NCI-H82 (cell line): ENCODE data around the gene ATP5PD.
A peak's percentile ranks its signal among the peaks of the same experiment; 100 is the strongest.
"Not testable (repeated sequence)": the region's sequence is repeated elsewhere in the genome, so short reads cannot be mapped to it uniquely, and the experiment has no call there.

ENCODE experiments used
- DNase-seq: peaks from one replicate; lab custom pipeline; 2025; lab: John Stamatoyannopoulos, UW

ATP5PD gene

GRCh38 chr17:75077496-75078283, 30.9 kb upstream of the ATP5PD start:
- DNase-seq, result no peak

DNA sequence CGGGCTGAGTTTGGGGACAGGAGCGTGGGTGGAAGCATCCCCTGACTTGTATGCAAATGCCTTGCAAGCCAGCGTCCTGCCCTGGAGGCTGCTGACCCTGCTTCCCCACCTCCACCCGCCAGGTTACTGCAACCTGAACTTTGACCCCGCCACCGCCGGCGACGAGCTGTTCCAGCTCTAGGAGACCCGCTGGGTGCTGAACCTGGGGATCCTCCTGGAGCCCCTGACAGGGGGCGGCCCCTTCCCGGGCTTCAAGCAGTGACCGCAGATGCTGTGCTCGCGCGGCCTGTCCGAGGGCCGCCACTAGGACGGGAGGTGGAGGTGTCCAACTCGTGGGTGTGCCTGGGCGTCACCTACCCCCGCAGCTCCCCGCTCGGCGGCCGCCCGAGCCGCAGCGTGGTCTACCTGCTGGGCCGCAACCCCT, 30.3 kb upstream of the ATP5PD start:
- DNase-seq, result no peak

DNA sequence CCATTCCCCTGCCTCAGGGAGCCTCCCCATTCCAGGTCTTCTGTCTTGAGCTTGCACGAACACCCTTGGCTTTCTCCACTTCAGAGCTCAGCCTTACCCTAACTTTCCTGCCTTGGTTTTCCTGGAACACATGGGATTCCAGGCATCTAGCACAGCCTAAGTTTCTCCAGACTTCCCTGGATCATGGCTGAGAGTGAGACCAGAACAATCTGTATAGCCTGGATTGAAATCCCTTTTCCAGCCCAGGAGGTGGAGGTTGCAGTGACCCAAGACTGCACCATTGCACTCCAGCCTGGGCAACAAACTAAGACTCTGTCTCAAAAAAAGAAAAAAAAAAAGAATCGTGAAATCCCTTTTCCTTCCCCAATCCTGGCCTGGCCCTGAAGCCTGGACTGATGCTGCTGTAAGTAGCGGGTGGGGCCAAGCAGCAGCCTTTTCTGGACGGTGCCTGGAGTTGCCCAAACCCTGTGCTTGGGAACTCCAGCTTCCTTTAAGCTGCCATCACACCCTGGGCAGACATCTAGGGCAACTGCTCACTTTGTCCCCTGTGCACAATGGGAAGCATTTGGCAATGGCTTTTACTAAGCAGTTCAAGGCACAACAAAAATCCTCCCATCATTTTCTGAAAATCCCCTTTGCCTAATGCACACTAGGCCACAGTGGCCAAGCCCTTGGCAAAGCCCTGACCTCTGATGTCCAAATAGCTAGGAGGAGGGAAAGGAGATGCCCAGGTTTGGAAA, 29.0 kb upstream of the ATP5PD start:
- peak; percentile 47 for DNase-seq

- no peak for DNase-seq
Observed at GRCh38 chr17:75074532-75074931, 27.8 kb upstream of the ATP5PD start.

DNA sequence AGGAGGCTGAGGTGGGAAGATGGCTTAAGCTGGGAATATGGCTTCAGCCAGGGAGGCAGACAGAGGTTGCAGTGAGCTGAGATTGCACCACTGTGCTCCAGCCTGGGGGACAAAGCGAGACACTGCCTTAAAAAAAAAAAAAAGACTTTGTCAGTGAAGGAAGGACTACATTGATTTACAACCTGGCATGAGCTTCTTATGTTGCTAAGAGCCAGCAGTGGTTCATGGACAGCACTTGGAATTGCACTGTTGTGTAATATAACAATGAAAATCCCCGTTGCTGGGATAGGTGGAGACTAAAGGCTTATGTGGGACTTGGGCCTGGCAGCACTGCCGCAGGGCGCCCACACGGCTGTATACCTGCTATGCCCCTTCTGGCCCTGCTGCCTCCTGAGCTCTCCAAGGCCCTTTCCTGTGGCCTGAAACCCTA, 26.9 kb upstream of the ATP5PD start:
- peak; percentile 57 for DNase-seq

DNA sequence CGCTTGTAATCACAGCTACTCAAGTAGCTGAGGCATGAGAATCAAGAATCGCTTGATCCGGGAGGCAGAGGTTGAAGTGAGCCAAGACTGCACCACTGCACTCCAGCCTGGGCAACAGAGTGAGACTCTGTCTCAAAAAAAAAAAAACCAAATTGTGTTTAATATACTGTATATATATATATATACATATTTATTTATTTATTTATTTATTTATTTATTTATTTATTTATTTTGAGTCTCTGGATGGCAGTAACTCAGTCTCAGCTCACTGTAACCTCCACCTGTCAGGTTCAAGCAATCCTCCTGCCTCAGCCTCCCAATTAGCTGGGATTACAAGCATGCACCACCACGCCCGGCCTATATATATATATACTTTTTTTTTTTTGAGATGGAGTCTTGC, 26.1 kb upstream of the ATP5PD start:
- DNase-seq, result not testable (repeated sequence)

DNA sequence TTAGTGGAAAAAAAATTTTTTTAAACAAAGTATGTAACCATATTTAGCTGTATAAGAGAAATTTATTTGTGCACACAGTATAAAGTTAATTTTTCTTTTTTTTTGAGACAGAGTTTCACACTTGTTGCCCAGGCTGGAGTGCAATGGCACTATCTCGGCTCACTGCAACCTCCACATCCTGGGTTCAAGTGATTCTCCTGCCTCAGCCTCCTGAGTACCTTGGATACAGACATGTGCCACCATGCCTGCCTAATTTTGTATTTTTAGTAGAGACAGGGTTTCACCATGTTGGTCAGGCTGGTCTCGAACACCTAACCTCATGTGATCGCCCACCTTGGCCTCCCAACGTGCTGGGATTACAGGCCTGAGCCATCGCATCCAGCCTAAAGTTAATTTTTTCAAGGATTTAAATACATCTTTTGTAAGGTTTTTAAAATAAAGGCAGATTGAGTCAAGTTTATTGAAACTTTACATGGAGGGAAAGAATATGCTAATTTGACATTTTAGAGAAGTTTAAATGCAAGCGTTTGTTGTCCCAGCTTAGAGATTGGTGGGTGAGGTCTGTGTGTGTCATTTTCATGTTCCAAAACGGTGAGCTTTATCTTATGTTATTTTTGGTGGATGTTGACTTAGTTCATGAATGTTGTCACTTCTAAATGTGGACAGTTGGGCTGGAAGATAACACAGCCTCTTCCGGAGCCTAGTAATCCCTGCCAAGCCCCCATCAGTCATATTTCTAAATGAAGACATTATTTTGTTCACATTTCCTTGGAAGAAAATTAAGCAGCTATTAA, 24.9 kb upstream of the ATP5PD start:
- DNase-seq, result not testable (repeated sequence)

- DNase-seq, result peak; percentile 24
Observed at GRCh38 chr17:75069783-75070182, 23.0 kb upstream of the ATP5PD start.

GRCh38 chr17:75068750-75069149, 22.0 kb upstream of the ATP5PD start:
- DNase-seq, result no peak

- no peak for DNase-seq
Observed at GRCh38 chr17:75067856-75068255, 21.1 kb upstream of the ATP5PD start.

- DNase-seq, result no peak
Observed at GRCh38 chr17:75065562-75066151, 18.9 kb upstream of the ATP5PD start.

- no peak for DNase-seq
Observed at GRCh38 chr17:75064867-75065561, 18.2 kb upstream of the ATP5PD start.

GRCh38 chr17:75064460-75064859, 17.7 kb upstream of the ATP5PD start:
- no peak for DNase-seq

DNA sequence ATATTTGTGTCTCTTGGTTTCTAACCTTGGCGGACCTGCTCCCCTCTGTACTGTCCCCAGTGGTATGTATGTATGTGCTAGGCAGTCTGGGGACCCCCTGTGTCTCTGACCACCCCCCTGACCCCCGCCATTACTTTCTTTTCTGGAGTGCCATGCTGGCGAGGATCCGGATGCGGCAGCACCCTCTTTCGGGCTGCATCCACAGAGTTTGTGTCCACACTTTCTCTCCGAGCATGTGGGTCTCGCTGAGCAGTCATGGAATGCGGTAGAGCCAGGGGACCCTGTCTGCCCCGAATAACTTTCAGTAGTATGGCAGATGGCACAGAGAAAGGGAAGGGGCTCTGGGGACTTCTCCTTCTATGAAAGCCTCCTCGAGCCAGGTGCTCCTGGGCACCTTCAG, 17.3 kb upstream of the ATP5PD start:
- DNase-seq, result no peak

- DNase-seq, result no peak
Observed at GRCh38 chr17:75063626-75064025, 16.9 kb upstream of the ATP5PD start.

DNA sequence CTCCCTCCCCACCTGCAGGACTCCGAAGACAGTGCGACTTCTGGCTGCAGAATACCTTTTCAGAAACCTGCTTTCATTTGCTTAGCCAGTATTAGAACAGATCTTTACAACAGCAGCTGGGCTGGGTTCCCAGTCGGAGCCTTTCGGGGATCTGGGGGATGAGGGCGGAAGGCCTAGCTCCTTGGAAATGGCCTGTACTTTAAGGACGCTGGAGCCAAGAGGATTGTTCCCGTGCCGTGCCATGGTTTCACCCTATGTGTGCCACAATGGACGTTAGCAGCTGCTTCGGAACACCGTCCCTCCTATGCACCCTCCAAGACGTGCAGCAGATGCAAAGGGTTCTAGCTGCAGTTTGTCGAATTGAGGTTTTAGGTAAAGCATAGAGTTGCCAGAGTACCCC, 16.4 kb upstream of the ATP5PD start:
- no peak for DNase-seq

DNA sequence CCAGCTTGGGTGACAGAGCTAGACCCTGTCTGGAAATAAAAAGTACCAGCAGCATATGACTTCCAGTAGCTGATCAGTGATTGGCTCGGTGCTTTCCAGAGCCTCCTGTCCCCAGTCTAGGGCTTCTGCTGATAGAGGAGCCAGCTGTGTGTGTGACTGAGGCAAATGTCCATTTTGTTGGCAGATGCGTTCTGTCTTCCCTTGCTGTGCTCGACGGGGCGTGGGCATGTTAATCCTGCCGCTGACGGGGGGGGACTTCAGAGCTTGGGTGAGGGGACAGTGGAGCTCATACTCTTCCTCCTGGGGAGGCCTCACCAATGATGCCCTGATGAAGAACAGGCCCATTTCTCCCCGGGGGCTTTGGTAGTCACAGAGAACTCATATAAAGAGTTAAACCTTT, 14.8 kb upstream of the ATP5PD start:
- DNase-seq, result peak; percentile 87

DNA sequence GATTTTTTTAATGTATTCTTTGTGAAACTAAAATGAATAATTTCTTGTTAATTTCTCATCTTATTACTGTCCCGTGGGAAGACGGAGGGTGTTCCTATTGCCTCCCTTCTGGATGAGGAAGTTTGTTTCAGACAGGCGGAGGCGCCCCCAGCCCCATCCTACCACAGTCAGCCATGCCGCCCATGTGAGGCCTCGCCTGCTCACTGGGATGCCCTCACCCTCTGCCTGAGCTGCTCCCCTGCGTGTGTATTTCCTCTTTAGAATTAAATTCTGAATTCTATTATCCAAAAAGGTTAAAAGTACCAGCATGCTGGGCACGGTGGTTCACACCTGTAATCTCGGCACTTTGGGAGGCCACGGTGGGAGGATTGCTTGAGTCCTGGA, 14.3 kb upstream of the ATP5PD start:
- DNase-seq, result peak; percentile 57

DNA sequence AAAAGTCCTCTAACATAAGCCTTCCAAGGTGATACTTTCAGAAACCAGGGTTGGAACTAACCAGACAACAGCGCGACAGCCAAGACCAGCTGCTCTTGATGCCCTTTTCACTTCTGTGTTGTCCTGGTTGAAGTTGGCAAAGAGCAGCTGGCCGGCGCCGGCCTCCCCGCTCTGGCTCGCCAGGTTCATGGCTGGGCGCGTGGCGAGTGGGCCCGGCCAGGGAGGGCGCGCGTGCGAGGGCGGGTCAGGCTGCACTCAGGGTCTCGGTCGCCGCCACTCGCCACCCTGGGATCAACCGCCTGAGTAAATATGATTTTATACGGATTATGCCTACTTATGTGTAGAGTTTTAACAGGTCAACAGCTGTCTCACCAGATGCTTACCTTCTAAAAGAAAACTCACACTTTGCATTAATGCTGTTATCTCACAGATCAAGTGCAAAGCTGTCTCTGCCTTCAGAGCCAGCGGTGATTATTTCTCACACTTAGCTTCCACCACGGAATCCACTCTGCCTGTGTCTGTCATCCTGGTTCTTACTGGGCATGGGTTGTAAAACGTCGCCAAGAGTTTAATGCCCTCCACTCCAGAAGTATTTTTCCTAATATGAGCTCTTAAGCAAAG, 13.8 kb upstream of the ATP5PD start:
- DNase-seq, result peak; percentile 99

GRCh38 chr17:75059369-75060345, 12.9 kb upstream of the ATP5PD start:
- peak; percentile 94 for DNase-seq
